BJ (cell line): ENCODE data around the gene URAD. TPM values are rescaled to one million over a fixed set of nuclear protein-coding genes. Genes with fewer than 3 reads are reported as not detected.

ENCODE experiments used
- CTCF ChIA-PET: fragments of 350-600 bp; formaldehyde crosslinking; extraction: SDS; loops from one replicate; lab custom pipeline; 2021; ENCODE audit warnings: antibody characterized with exemption, inconsistent platforms; lab: Yijun Ruan, JAX
- POLR2A ChIA-PET: fragments of 300-600 bp; sonication (Branson Sonifier 250); formaldehyde crosslinking; extraction: SDS; loops from one replicate; lab custom pipeline; 2021; ENCODE audit warnings: antibody characterized with exemption; lab: Charles Lee
- DNase-seq: peaks from one replicate; pipeline ENCODE4 v3.0.0-alpha.2; 2011; ENCODE audit warnings: low read depth
- H3K27me3 ChIP-seq: 2 replicates; pipeline ENCODE4 v1.6.0; 2011; ENCODE audit warnings: low read length; ENCODE audit not compliant: control insufficient read depth, insufficient read depth
- H3K36me3 ChIP-seq: 2 replicates; pipeline ENCODE4 v1.5.1; 2011; ENCODE audit warnings: low read length; ENCODE audit not compliant: control insufficient read depth, insufficient read depth
- H3K4me3 ChIP-seq: 2 replicates; pipeline ENCODE4 v1.5.1; 2011; ENCODE audit warnings: low read depth, mild to moderate bottlenecking, control low read depth, low read length
- polyA plus RNA-seq: library from polyadenylated mRNA; depleted of rRNA; stranded (reverse); fragments of >200 nt; gene quantifications from 2 replicates; pipeline ENCODE4 v1.2.3, GENCODE V29; 2011
- TF ChIP-seq, protein P1 (sequence below): IDR thresholded peaks from 2 replicates; pipeline ENCODE4 v1.5.1; 2011; ENCODE audit warnings: low read depth, mild to moderate bottlenecking, control low read depth, inconsistent platforms, low read length, moderate library complexity; ENCODE audit not compliant: insufficient read depth

The URAD gene
- polyA plus RNA-seq, 1 experiment: not detected

DNA sequence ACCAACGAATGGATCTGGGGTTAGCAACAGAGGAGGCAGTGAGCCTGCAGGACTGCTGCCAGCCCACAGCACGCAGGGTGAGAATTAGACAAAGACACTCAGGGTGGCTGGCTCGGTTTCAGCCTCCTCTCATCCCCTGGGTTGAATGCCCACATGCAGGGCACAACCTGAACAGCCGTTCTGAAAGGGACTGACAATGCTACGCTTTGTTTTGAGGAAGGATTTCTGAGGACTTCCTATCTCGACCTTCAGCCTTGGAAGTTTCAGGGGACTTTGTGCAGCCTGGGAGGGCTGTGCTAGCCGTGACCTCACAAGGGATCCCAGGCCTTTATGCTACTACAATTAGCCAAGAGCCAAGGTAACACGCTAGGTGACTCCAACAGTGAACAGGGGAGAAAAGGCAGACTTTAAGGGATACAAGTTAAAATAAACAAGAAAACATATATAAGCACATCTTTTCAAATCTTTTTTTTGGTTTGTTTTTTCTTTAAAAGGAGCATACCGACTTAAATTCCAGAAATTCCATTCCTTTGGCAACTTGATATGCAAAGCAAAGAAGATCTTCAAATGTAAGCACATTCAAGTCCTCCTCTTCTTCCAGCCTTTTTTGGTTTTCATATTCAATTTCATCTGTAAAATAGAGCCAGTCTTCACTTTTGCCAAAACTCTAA lies 34.5 kb upstream of the URAD start:
- H3K36me3 ChIP-seq: no peaks in the 10 kb centered on the region
- ChIA-PET POLR2A (no interaction called here), CTCF (no interaction called here)
- no peak overlapping the region for H3K4me3 ChIP-seq
- TF ChIP-seq, protein P1, sequence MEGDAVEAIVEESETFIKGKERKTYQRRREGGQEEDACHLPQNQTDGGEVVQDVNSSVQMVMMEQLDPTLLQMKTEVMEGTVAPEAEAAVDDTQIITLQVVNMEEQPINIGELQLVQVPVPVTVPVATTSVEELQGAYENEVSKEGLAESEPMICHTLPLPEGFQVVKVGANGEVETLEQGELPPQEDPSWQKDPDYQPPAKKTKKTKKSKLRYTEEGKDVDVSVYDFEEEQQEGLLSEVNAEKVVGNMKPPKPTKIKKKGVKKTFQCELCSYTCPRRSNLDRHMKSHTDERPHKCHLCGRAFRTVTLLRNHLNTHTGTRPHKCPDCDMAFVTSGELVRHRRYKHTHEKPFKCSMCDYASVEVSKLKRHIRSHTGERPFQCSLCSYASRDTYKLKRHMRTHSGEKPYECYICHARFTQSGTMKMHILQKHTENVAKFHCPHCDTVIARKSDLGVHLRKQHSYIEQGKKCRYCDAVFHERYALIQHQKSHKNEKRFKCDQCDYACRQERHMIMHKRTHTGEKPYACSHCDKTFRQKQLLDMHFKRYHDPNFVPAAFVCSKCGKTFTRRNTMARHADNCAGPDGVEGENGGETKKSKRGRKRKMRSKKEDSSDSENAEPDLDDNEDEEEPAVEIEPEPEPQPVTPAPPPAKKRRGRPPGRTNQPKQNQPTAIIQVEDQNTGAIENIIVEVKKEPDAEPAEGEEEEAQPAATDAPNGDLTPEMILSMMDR: no peak
- H3K27me3 ChIP-seq: 0 out of 2 replicates have a peak, but pooled peaks cover 3% of the 10 kb centered on the region
- DNase-seq: no peak

DNA sequence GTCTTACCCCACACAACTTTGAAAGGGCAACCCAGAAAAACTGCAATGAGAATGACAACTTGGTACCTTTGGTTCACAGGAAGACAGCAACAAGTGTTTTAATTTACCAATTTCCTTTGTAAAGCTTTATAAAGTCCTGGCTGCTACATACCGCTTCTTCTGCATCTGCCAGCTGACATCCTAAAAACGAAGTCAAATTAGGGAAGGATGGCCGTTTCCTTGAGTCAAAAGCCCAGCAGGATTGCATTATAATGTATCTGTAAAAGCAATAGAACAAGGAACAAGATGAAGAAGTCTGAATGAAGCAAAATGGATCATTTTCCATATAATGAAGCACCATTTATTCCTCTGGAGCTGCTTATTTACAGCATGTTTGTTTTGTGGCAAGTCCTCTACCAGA lies 25.8 kb upstream of the URAD start:
- Histone ChIP-seq H3K4me3 (no peak overlapping the region), H3K27me3 (peaks cover 4% of the 10 kb centered on the region), H3K36me3 (no peaks in the 10 kb centered on the region)
- ChIA-PET CTCF (interaction anchor here (0.7 kb wide), 1 partner anchor 15 kb away, joined by 3 read pairs; no protein-coding TSS in a partner anchor), POLR2A (no interaction called here)
- DNase-seq: no peak
- TF ChIP-seq, protein P1: no peak

DNA sequence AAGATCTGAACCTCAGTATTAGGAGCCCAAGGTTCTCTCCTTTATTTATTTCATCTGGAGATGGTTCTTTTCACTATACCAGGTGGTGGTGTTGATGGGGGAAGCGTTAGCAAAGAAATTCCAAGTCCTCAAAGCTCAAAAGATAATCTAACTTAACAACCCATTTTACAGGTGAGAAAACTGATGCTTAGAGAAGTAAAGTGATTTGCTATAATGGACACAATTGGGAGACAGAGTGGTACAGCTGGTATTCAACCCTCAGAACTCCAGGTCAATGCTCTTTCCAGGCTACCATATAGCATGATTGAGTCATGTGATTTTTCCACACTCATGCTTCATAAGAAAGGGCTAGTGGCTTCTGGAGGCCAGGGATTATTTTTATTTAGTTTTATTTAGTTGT lies 25.0 kb upstream of the URAD start:
- no peaks in the 10 kb centered on the region for H3K36me3 ChIP-seq
- POLR2A ChIA-PET: no interaction called here
- DNase-seq: no peak
- no peak overlapping the region for H3K4me3 ChIP-seq
- H3K27me3 ChIP-seq: peaks cover 2% of the 10 kb centered on the region
- CTCF ChIA-PET: no interaction called here
- TF ChIP-seq, protein P1: no peak

DNA sequence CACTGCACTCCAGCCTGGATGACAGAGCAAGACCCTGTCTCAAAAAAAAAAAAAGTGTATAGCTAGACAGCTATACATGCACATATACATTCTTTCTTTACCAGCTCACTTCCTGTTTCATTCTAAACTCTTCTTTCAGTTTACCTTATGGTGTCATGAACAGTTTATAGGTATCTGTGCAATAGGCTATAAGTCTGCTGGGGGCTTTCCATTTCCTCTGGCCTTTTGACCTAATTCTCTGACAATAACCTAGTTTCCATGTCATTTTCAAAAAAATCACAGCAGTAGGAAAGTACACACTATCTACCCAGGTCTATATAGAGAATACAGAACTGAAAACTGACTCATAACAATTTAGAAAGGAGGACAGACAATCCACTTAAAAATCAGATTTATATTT lies 24.4 kb upstream of the URAD start:
- POLR2A ChIA-PET: no interaction called here
- no peaks in the 10 kb centered on the region for H3K36me3 ChIP-seq

DNA sequence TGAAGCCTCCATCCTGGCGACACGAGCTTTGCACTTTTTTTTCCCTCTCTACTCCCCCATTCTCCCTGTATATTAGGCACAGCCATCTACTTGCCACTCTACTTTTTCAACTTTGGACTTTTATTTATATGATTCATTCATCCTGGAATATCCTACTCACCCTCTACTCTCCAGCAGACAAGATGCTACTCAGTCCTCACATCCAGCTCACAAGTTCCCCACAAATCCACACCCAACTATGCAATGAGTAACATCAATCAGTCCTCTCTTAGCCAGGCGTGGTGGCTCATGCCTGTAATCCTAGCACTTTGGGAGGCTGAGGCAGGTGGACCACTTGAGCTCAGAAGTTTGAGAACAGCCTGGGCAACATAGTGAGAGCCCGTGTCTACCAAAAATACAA lies 23.9 kb upstream of the URAD start:
- H3K4me3 ChIP-seq: no peak overlapping the region
- TF ChIP-seq, protein P1: no peak
- DNase-seq: no peak
- ChIA-PET POLR2A (no interaction called here), CTCF (no interaction called here)
- H3K27me3 ChIP-seq: peaks cover 2% of the 10 kb centered on the region
- no peaks in the 10 kb centered on the region for H3K36me3 ChIP-seq

More for the DNA sequence above, 24.4 kb upstream of the URAD start:
- CTCF ChIA-PET: no interaction called here
- Histone ChIP-seq H3K27me3 (peaks cover 2% of the 10 kb centered on the region), H3K4me3 (no peak overlapping the region)
- TF ChIP-seq, protein P1: no peak
- DNase-seq: no peak
